ENCODE measurements around the gene PRRT1B.

DNA sequence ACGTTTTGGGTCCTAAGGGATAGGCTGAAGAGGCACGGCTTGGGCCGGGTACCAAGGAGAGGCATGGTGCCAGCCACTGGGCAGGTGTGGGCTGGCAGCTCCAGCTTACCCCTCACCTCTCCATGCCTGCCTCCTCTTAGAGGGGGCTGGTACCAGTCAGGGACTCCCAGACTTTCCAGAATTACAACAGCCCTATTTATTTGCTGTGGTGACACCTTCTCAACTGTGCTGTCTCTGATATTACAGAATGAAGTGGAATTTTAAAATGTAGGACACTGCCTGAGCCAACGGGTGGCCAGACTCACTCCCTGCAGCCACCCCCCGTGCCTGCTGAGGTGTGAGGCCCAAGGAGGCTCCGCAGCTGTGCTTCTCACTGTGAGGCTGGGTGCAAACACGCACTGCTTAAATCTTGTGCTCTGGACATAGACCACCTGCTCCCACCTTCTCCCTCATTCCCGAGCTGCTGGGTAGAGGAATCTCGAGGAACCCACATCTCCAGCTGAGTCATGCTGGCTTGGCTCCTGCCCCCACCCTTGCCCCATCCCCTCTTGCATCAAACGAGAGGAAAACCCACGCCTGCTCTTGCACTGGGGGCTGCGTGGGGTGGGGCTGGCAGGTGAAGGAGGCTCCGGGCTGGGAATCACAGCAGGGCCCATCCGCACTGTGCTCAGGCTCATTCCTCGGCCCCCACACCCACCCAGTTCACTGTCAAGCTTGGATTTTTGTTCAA, 47.9 kb downstream of the PRRT1B start:
- TF ChIP-seq, protein P1, sequence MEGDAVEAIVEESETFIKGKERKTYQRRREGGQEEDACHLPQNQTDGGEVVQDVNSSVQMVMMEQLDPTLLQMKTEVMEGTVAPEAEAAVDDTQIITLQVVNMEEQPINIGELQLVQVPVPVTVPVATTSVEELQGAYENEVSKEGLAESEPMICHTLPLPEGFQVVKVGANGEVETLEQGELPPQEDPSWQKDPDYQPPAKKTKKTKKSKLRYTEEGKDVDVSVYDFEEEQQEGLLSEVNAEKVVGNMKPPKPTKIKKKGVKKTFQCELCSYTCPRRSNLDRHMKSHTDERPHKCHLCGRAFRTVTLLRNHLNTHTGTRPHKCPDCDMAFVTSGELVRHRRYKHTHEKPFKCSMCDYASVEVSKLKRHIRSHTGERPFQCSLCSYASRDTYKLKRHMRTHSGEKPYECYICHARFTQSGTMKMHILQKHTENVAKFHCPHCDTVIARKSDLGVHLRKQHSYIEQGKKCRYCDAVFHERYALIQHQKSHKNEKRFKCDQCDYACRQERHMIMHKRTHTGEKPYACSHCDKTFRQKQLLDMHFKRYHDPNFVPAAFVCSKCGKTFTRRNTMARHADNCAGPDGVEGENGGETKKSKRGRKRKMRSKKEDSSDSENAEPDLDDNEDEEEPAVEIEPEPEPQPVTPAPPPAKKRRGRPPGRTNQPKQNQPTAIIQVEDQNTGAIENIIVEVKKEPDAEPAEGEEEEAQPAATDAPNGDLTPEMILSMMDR (IDR thresholded peaks at IDR 0.05) = no peak
- no peak for TF ChIP-seq POLR2A (IDR thresholded peaks at IDR 0.05)
- TF ChIP-seq EP300 (IDR thresholded peaks at IDR 0.05) = no peak
- TF ChIP-seq POLR2AphosphoS5 (IDR thresholded peaks at IDR 0.05) = no peak
